B cell (primary cell): Measurements from ENCODE around the gene TEAD1. TPM values are rescaled to one million over a fixed set of nuclear protein-coding genes. Genes with fewer than 3 reads are reported as not detected.

Source experiments
- ATAC-seq: fragments of 200-7000 bp; cut with Tn5 transposase; one replicate; pipeline ENCODE4 v1.10.0; 2021; ENCODE audit warnings: low read depth, mild to moderate bottlenecking, moderate number of reproducible peaks, moderate library complexity
- CTCF ChIA-PET: fragments of 350-600 bp; sonication (Branson Sonifier 250); formaldehyde crosslinking; loops from one replicate; lab custom pipeline; 2021; ENCODE audit warnings: antibody characterized with exemption, inconsistent platforms; lab: Charles Lee
- POLR2A ChIA-PET: fragments of 350-600 bp; sonication (Branson Sonifier 250); formaldehyde crosslinking; loops from one replicate; lab custom pipeline; 2021; ENCODE audit warnings: antibody characterized with exemption; lab: Charles Lee
- DNase-seq: peaks from one replicate; pipeline ENCODE4 v3.0.0; 2013
- H2AFZ ChIP-seq: 2 replicates; pipeline ENCODE4 v1.6.1; 2012; ENCODE audit warnings: mild to moderate bottlenecking, low read depth, low read length; ENCODE audit not compliant: insufficient read depth, poor library complexity, severe bottlenecking
- H3K27ac ChIP-seq, 2 donors: 1 replicate in 1 of 2; 2 replicates in 1 of 2; pipeline ENCODE4 v1.5.1; 2012 to 2013; ENCODE audit warnings: low read length in 2 of 2, mild to moderate bottlenecking in 2 of 2, moderate library complexity in 1 of 2
- H3K27me3 ChIP-seq, 4 experiments: fragments of 200-600 bp in 1 of 4; sonication (generic) in 1 of 4; replicated peaks in 1 of 4; 1 replicate in 2 of 4; 2 replicates in 2 of 4; pipeline versions ENCODE4 v1.6.1 to v1.7.0; 2013 to 2016; ENCODE audit warnings: low read length in 3 of 4, mild to moderate bottlenecking in 2 of 4, mixed read lengths in 1 of 4, moderate library complexity in 1 of 4; ENCODE audit not compliant: insufficient read depth in 4 of 4, control insufficient read depth in 3 of 4; ENCODE audit errors: control extremely low read depth in 1 of 4
- H3K36me3 ChIP-seq, 2 experiments: replicated peaks in 1 of 2; 1 replicate in 1 of 2; 2 replicates in 1 of 2; pipeline versions ENCODE4 v1.6.1 to v1.7.1; 2013; ENCODE audit warnings: low read length in 1 of 2; ENCODE audit not compliant: insufficient read depth in 2 of 2, control insufficient read depth in 1 of 2; ENCODE audit errors: control extremely low read depth in 1 of 2, extremely low read depth in 1 of 2
- H3K4me1 ChIP-seq, 2 donors: fragments of 200-600 bp in 1 of 2; sonication (generic) in 1 of 2; 1 replicate in 1 of 2; 2 replicates in 1 of 2; pipeline versions ENCODE4 v1.5.1 to v1.6.1; 2013 to 2017; ENCODE audit warnings: low read length in 2 of 2; ENCODE audit not compliant: control insufficient read depth in 2 of 2, insufficient read depth in 2 of 2
- H3K4me2 ChIP-seq: replicated peaks from 2 replicates; pipeline ENCODE3; 2012; ENCODE audit warnings: mild to moderate bottlenecking, low read depth, low read length; ENCODE audit not compliant: poor library complexity, severe bottlenecking
- H3K4me3 ChIP-seq, 5 experiments: fragments of 200-600 bp in 1 of 5; sonication (generic) in 1 of 5; 1 replicate in 3 of 5; 2 replicates in 2 of 5; pipeline versions ENCODE4 v1.5.1 to v1.7.0; 2011 to 2016; ENCODE audit warnings: low read length in 4 of 5, mild to moderate bottlenecking in 4 of 5, low read depth in 2 of 5, control low read depth in 1 of 5, moderate library complexity in 1 of 5; ENCODE audit not compliant: insufficient read depth in 1 of 5; ENCODE audit errors: control extremely low read depth in 1 of 5, extremely low read depth in 1 of 5
- H3K79me2 ChIP-seq: fragments of 200-600 bp; sonication (generic); one replicate; pipeline ENCODE4 v1.6.0; 2016; ENCODE audit warnings: low read length; ENCODE audit not compliant: control insufficient read depth, insufficient read depth
- H3K9ac ChIP-seq: fragments of 200-600 bp; sonication (generic); 2 replicates; pipeline ENCODE4 v1.6.1; 2017; ENCODE audit warnings: mild to moderate bottlenecking, low read length, moderate library complexity
- H3K9me3 ChIP-seq, 3 donors: one replicate each; pipeline versions ENCODE4 v1.6.1 to v1.7.1; 2013; ENCODE audit warnings: low read length in 2 of 3; ENCODE audit not compliant: control insufficient read depth in 2 of 3, insufficient read depth in 1 of 3; ENCODE audit errors: control extremely low read depth in 1 of 3
- H4K20me1 ChIP-seq: 2 replicates; pipeline ENCODE4 v1.6.0; 2012; ENCODE audit warnings: mild to moderate bottlenecking, low read length; ENCODE audit not compliant: insufficient read depth, control insufficient read depth, poor library complexity, severe bottlenecking
- H3K27ac Mint-ChIP-seq: one replicate; pipeline ENCODE4 v1.8.0; 2021; ENCODE audit warnings: mixed read lengths
- H3K27me3 Mint-ChIP-seq: one replicate; pipeline ENCODE4 v1.8.0; 2021; ENCODE audit warnings: mixed read lengths
- H3K4me1 Mint-ChIP-seq: one replicate; pipeline ENCODE4 v1.8.0; 2021; ENCODE audit warnings: mixed read lengths
- H3K4me3 Mint-ChIP-seq: one replicate; pipeline ENCODE4 v1.8.0; 2021; ENCODE audit warnings: mixed read lengths
- H3K9me3 Mint-ChIP-seq: one replicate; pipeline ENCODE4 v1.8.0; 2022; ENCODE audit warnings: mixed read lengths; ENCODE audit not compliant: insufficient read depth
- EZH2 ChIP-seq: IDR thresholded peaks from 2 replicates; pipeline ENCODE4 v1.6.1; 2012; ENCODE audit warnings: borderline replicate concordance, low read depth, mild to moderate bottlenecking, moderate library complexity, low read length; ENCODE audit not compliant: insufficient read depth, poor library complexity, severe bottlenecking
- WGBS: methylation state at CpG from one replicate; pipeline ENCODE4 v1.1.5; 2013; ENCODE audit warnings: missing lambda C conversion rate; ENCODE audit not compliant: insufficient coverage; 5-methylcytosine and 5-hydroxymethylcytosine counted together
- intact Hi-C: fragments of 100-400 bp; cut with micrococcal nuclease; formaldehyde crosslinking; loops from one replicate; pipeline ENCODE4 v1.10.0; 2022
- polyA plus RNA-seq: library from polyadenylated mRNA; depleted of rRNA; stranded (reverse); fragments of >200 nt; gene quantifications from 2 replicates; pipeline ENCODE4 v1.2.3, GENCODE V29; 2012
- total RNA-seq, 2 donors: library from RNA; stranded (reverse); fragments of 120-200 nt in 1 of 2; gene quantifications; 1 replicate in 1 of 2; 2 replicates in 1 of 2; pipeline versions ENCODE4 v1.2.3 to v1.2.4, GENCODE V29; 2013 to 2022
- TF ChIP-seq, protein P1 (sequence below): fragments of 200-600 bp; IDR thresholded peaks from one replicate; pipeline ENCODE4 v1.8.0; 2022; ENCODE audit warnings: antibody characterized with exemption, mild to moderate bottlenecking

The TEAD1 gene
- total and polyA plus RNA-seq, 2 donors (not counting 1 experiment from before 2014, with no cell fraction given): 0.30 TPM; not detected in 1

DNA sequence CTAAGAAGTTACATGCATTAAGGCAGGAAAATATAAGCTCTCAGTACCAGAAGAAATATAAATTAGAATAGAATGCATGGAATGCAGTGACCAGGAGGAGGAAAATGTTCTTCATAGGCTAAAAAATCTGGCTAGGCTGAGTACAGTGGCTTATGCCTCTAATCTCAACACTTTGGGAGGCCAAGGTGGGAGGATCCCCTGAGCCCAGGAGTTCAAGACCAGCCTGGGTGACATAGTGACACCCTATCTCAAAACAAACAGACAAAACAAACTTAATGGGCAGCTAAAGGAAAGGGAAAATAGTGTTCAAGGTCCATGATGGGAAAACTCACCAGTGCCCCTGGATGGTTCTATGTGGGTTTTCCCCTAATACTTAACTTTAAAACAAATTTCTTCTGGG is 256.6 kb downstream of the TEAD1 start:
- H3K4me3 ChIP-seq: no peak overlapping the region
- H3K27me3 Mint-ChIP-seq: peaks cover 7% of the 10 kb centered on the region
- no peak for ATAC-seq

DNA sequence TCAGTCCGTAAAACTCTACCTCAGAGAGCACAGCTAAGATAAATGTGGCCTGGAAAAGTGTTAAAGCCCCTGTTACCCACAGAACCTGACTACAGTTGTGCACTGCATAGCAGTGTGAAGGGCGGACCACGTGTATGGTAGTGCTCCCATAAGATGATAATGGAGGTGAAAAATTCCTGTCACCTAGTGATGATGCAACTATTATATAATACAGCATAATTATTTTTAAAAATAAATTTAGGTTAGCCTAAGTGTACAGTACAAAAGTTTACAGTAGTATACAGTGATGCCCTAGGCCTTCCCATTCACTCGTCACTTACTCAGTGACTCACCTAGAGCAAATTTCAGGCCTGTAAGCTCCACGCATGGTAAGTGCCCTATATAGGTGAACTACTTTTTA is 258.3 kb downstream of the TEAD1 start:
- ChIA-PET CTCF (no interaction called here), POLR2A (no interaction called here)
- H3K9me3 ChIP-seq: no peaks in the 10 kb centered on the region
- DNase-seq: no peak
- H3K4me1 ChIP-seq: no peaks in the 10 kb centered on the region
- Mint-ChIP-seq H3K9me3 (no peaks in the 10 kb centered on the region), H3K27me3 (peaks cover 7% of the 10 kb centered on the region), H3K4me1 (no peaks in the 10 kb centered on the region), H3K4me3 (no peak overlapping the region), H3K27ac (no peak overlapping the region)
- H4K20me1 ChIP-seq: no peaks in the 10 kb centered on the region
- WGBS: 100% methylated on average over 1 of the region's 5 CpGs
- H2AFZ ChIP-seq: no peak overlapping the region
- TF ChIP-seq, protein P1, sequence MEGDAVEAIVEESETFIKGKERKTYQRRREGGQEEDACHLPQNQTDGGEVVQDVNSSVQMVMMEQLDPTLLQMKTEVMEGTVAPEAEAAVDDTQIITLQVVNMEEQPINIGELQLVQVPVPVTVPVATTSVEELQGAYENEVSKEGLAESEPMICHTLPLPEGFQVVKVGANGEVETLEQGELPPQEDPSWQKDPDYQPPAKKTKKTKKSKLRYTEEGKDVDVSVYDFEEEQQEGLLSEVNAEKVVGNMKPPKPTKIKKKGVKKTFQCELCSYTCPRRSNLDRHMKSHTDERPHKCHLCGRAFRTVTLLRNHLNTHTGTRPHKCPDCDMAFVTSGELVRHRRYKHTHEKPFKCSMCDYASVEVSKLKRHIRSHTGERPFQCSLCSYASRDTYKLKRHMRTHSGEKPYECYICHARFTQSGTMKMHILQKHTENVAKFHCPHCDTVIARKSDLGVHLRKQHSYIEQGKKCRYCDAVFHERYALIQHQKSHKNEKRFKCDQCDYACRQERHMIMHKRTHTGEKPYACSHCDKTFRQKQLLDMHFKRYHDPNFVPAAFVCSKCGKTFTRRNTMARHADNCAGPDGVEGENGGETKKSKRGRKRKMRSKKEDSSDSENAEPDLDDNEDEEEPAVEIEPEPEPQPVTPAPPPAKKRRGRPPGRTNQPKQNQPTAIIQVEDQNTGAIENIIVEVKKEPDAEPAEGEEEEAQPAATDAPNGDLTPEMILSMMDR: no peak
- TF ChIP-seq EZH2: no peak
- no peak overlapping the region for H3K9ac ChIP-seq
- no peak overlapping the region for H3K4me3 ChIP-seq
- H3K27me3 ChIP-seq: no peaks in the 10 kb centered on the region
- H3K79me2 ChIP-seq: no peaks in the 10 kb centered on the region
- no peaks in the 10 kb centered on the region for H3K36me3 ChIP-seq
- no peak for ATAC-seq
- no peak overlapping the region for H3K4me2 ChIP-seq
- intact Hi-C loops: no loop called here
- no peak overlapping the region for H3K27ac ChIP-seq

More for the DNA sequence above, 256.6 kb downstream of the TEAD1 start:
- H4K20me1 ChIP-seq: no peaks in the 10 kb centered on the region
- Mint-ChIP-seq H3K4me1 (no peaks in the 10 kb centered on the region), H3K4me3 (no peak overlapping the region), H3K27ac (no peak overlapping the region), H3K9me3 (no peaks in the 10 kb centered on the region)
- no peaks in the 10 kb centered on the region for H3K4me1 ChIP-seq
- H3K27ac ChIP-seq: no peak overlapping the region
- H3K36me3 ChIP-seq: no peaks in the 10 kb centered on the region
- no peak overlapping the region for H3K9ac ChIP-seq
- H2AFZ ChIP-seq: no peak overlapping the region
- ChIA-PET CTCF (no interaction called here), POLR2A (no interaction called here)
- H3K9me3 ChIP-seq: no peaks in the 10 kb centered on the region
- H3K79me2 ChIP-seq: no peaks in the 10 kb centered on the region
- H3K27me3 ChIP-seq: no peaks in the 10 kb centered on the region
- intact Hi-C loops: no loop called here
- no peak for DNase-seq
- no peak overlapping the region for H3K4me2 ChIP-seq
- TF ChIP-seq EZH2: no peak
- TF ChIP-seq, protein P1: no peak
